CD4-positive, alpha-beta T cell treated with Interleukin-17A for 1 hour (primary cell): Measurements from ENCODE around the gene PCDHGB3.
A peak's percentile ranks its signal among the peaks of the same experiment; 100 is the strongest.
"Not testable (repeated sequence)": the region's sequence is repeated elsewhere in the genome, so short reads cannot be mapped to it uniquely, and the experiment has no call there.

Source experiments
- DNase-seq: peaks from one replicate; pipeline ENCODE4 v3.0.0-alpha.2; 2020

PCDHGB3 gene

GRCh38 chr5:141393267-141393666, 23.2 kb downstream of the PCDHGB3 start:
- no peak for DNase-seq

- DNase-seq = not testable (repeated sequence)
These were observed 24.6 kb downstream of the PCDHGB3 start for GRCh38 chr5:141394401-141395187.

GRCh38 chr5:141397756-141398551, 27.9 kb downstream of the PCDHGB3 start, which contains the start of gene PCDHGB5:
PCDHGB5 (plus strand) TSS chr5:141397947; CDS start chr5:141398128, 181 bp downstream.
- DNase-seq = peak; percentile 43

- DNase-seq = no peak
These were observed 28.6 kb downstream of the PCDHGB3 start for GRCh38 chr5:141398608-141399007.

- no peak for DNase-seq
These were observed 29.7 kb downstream of the PCDHGB3 start for GRCh38 chr5:141399555-141400258.

- DNase-seq = peak; percentile 22
These were observed 32.7 kb downstream of the PCDHGB3 start, which contains the start of gene PCDHGA9 for GRCh38 chr5:141402553-141403243. PCDHGA9 (plus strand) TSS chr5:141402778; CDS start chr5:141402953, 175 bp downstream.

GRCh38 chr5:141403387-141403786, 33.3 kb downstream of the PCDHGB3 start:
- no peak for DNase-seq

GRCh38 chr5:141407790-141408505, 37.9 kb downstream of the PCDHGB3 start, which contains the start of gene PCDHGB6:
PCDHGB6 (plus strand) TSS chr5:141408021; CDS start chr5:141408203, 182 bp downstream.
- DNase-seq = peak; percentile 40

GRCh38 chr5:141409598-141410306, 39.7 kb downstream of the PCDHGB3 start:
- no peak for DNase-seq

- DNase-seq = no peak
These were observed 41.5 kb downstream of the PCDHGB3 start for GRCh38 chr5:141411575-141411974.

- DNase-seq = peak; percentile 70
These were observed 43.0 kb downstream of the PCDHGB3 start, which contains the start of gene PCDHGA10 for GRCh38 chr5:141412854-141413539. PCDHGA10 (plus strand) TSS chr5:141412987; CDS start chr5:141413176, 189 bp downstream.

GRCh38 chr5:141413540-141414069, 43.6 kb downstream of the PCDHGB3 start:
- no peak for DNase-seq

GRCh38 chr5:141414548-141415274, 44.7 kb downstream of the PCDHGB3 start:
- DNase-seq = not testable (repeated sequence)

GRCh38 chr5:141415275-141415618, 45.2 kb downstream of the PCDHGB3 start:
- not testable (repeated sequence) for DNase-seq

GRCh38 chr5:141417494-141418172, 47.6 kb downstream of the PCDHGB3 start, which contains the start of gene PCDHGB7:
PCDHGB7 (plus strand) TSS chr5:141417677; CDS start chr5:141417860, 183 bp downstream.
- DNase-seq = peak; percentile 52

- no peak for DNase-seq
These were observed 49.2 kb downstream of the PCDHGB3 start for GRCh38 chr5:141419074-141419880.

GRCh38 chr5:141420855-141421488, 50.9 kb downstream of the PCDHGB3 start, which contains the start of gene PCDHGA11:
PCDHGA11 (plus strand) TSS chr5:141421051; CDS start chr5:141421228, 177 bp downstream.
- peak; percentile 56 for DNase-seq
